HG03439 (cell line): ENCODE measurements around the gene PICALM.
A peak's percentile ranks its signal among the peaks of the same experiment; 100 is the strongest.

ENCODE experiments used
- ATAC-seq: cut with Tn5 transposase; IDR thresholded peaks from one replicate; pipeline ENCODE4 v1.9.1; 2021; ENCODE audit warnings: mild to moderate bottlenecking, moderate library complexity; ENCODE audit not compliant: unreplicated experiment

PICALM gene

DNA sequence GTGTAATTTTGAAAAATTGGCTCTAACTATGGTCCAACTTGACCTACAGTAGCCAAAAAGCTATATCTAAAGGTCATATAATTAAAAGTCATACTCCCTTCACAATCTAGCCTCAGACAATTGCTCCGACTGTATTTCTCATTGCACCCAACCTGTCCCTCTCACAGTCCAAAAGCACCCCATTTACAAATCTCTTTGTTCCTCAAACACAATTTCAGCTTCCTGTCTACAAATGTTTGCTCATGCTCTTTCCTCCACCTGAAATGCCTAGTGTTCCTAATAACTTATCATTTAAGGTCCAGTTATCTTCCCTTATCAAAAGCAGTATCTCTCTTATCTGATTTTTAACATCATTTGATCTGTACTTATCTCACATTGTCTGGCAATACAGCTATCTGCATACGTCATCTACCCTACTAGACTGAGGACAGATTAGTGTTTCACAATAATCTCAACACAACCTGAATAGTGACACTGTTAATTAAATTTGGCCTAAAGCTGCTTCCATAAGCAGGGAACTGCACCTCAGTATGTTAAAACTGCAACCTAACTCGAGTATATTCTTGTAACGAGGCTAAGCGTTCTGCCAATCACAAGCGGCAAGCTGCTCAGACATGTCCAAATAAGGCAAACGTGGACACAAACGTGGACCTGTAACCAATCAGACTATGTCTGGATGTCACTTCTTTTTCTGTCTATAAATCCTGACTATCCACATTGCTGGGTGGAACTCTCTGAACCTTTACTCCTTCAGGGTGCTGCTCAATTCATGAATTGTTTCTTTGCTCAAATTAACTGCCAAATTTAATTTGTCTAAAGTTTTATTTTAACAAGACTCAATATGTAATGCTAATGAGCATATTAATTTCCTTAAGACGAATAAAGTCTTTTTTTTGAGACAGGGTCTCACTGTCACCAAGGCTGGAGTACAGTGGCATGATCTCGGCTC lies 15.9 kb downstream of the PICALM start:
- ATAC-seq = no peak

DNA sequence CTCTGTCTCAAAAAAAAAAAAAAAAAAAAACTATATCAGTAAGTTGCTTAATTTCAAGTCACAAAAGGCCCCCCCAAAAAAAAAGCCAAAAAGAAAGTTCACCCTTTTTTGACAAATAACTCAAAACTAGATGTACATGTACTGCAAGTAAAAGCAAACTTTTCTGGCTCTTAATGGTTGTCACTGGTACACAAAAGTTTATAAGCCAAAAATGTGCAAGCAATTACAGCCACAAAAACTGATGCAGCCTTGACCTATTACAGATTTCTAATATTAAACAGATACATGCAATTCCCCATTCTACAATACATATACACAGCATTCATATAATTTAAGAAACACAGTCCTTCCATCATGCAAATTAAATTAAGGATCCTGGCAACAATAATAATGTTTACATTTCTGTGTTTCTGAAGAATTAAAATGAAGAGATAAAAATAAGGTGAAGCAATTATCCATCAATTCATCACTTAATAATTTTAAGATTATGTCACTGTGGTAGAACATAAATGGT lies 18.6 kb downstream of the PICALM start:
- ATAC-seq = no peak

DNA sequence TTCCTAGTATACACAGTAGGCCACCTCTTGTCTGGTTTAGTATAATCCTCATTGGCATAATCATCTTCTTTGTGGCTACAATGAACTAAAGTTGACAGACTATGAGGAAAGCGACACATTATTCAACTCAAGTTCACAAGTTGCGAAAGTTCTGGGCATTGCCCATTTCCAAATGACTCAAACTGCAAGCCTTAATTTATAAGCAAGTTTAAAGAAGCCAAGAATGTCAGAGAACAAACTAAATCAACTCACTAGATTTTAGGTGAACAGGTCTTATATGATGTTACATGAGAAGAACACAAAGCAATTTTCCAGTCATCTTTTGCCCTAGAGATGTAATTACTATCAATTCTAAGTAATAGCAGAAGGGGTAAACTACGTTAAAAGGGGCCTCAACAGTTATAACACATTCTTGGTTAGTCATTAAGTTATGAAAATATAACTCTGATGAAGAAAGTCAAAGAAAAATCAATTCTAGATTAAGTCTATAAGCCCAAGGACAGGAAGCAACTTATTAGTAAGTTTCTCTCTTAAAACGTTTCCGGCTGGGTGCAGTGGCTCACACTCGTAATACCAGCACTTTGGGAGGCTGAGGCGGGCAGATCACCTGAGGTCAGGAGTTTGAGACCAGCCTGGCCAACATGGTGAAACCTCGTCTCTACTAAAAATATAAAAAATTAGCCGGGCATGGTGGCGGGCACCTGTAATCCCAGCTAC lies 21.5 kb downstream of the PICALM start:
- no peak for ATAC-seq

DNA sequence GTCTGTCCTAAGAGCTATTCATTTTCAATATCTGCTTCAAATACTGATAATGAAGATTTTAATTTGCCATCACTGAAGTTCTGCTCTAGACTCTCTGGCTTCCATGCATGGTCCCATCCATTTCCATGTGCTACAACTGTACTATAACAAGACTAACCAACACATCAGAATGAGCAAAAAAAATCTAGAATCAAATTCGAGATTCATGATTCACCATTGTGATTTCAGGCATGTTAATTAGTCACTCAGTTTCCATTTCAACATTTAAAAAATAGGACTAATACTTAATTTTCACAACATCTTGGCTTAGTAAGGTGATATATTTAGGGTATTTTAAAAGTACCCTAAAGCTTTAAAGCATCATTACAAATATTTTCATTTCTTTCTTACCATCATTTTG lies 22.8 kb downstream of the PICALM start:
- ATAC-seq = no peak

DNA sequence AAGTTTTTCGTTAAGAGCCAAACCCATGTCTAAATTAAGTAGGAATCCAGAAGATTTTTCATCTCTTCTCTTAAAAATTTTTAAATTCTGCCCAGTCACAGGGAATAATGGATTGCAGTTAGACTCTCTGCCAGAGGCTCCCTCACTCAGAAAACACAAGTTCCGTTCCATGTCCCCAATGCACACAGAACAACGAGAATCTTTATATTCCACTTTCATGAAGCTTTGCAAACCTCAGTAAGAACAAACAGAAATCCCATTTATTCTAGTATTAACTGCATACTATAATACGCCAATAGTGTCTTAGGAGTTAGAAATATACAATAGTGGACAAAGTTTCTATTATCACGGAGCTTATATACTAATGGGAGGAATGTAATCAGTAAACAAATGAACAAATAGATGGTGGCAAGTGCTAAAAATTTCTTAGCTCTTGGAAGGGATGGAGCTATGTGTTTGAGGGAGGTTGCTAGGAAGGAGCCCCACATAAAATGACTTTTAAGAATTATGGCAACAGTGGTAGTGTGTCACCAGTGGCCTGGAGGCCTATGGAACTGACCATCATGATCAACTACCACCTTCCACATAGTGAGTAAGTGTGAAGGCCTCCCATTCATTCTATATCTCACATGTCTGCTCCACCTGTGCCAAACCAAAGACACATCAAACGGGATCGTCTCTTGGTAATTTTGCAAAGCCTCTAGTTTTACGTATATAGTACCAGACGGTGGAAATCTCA lies 24.9 kb downstream of the PICALM start:
- no peak for ATAC-seq

DNA sequence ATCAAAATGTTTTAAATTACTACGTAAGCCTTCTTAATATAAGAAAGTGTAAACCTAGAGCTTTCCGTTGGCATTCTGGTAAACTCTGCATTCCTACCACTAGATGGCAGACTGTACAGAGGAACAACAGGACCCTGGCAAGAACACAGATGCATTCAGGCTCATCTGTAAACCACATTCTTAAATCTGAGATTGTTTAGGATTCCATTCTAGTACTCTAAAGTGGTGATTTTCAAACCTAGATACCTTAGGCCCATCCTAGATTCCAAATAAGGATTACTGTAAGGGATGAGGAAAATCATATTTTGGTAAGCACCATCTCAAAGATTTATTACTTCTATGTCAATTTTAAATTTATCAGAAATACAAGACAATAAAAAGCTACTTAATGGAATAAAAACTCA lies 26.9 kb downstream of the PICALM start:
- ATAC-seq = peak; percentile 72

DNA sequence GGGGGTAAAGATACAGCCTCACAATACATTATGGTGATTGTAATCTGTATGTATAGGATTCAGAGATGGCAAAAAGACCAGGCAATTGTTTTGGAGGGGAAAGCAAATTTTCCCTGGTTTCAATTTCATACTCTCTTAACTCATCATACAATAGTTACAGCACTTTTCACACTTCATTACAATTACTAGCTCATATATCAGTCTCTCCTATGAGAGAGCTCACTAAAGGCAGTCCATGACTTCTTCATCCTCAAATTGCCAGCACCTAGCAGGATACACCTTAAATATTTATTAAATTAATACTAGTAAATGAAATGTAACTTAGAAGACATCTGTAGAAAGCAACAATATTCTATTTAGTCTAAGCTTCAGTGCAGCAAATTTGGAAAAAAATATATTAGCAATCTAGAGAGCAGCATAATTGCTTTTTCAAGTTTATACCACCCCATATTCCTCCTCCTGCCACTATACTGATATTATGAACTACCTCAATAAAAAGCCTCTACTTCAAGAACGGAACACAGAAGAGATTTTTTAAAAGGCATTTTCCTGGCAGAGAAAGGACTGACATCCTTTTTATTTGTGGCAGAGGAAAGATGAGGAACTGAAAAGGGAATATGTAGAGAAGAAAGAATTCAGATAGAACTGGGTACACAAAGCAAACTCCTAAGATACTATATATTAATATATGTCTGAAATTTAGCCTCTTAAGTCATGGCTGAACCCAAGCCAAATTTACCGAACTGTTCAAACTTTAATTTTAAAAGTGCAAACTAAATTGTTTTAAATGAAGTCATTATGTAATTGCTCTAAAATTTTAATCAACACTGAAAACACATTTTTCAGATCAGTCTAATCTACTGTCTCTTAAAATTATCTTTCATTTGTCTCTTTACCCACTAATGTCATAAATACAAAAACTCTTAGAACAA lies 27.7 kb downstream of the PICALM start:
- ATAC-seq = no peak

DNA sequence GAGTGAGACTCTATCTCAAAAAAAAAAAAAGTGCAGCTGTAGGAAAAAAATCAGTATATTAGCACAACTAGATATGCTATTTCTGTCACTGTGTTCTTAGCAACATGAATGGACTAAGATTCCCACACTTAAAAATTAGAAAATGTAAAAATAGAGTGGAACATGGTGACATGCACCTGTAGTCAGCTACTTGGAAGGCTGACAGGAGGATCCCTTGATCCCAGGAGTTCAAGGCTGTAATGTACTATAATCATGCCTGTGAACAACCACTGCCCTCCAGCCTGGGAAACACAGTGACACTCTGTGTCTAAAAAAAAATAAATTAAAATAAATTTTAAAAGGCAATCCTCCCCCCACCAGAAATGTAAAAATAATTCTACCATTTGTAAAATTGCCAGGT lies 29.8 kb downstream of the PICALM start:
- ATAC-seq = no peak

DNA sequence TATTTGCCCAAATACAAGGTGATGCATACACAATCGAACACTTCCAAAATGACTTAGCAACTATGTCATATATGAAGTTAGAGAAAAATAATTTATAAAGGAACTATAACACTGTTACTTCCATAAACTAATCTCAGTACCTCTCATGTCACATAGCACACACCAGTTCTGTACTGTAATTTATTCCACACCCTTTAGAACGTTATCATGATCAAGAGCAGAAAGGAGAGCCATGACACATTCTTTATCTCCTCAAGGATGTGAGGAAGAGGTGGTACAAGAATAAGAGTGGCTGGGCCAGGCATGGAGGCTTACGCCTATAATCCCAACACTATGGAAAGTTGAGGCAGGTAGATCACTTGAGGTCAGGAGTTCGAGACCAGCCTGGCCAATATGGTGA lies 31.1 kb downstream of the PICALM start:
- no peak for ATAC-seq

DNA sequence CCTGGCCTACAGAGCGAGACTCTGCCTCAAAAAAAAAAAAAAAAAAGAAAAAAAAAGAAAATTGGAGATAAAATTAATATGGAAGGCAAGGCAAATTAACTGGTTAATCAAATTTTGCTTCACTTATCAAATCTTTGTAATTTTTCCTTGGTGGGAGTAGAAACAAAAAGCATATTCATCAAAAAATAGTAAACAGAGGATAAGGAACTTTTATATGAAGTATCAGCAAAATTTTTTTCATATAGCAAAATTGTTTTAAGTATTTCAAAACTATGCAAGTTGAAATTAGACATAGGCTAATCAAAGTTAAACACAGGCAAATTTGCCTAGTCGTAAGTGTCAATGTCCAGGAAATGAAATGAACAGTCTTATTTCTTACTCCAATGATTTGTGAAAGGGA lies 33.0 kb downstream of the PICALM start:
- ATAC-seq = no peak

DNA sequence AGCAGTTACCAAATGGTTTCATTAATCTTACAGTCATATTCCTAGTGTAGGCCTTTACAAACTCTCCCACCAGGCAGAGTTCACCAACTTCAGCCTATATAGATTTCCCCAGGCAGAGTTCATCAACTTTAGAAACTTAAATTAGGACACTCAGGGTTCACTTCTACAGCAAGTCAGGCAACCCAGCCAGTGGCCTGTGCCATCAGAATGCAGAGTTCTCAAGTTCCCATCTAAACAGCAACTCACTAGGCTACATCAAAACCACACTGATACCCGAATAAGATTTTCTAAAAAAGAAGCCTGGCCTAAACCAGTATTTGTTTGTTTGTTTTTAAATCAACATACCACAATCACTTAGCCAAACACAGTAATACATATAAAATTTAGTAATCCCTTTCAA lies 33.7 kb downstream of the PICALM start:
- ATAC-seq = no peak

DNA sequence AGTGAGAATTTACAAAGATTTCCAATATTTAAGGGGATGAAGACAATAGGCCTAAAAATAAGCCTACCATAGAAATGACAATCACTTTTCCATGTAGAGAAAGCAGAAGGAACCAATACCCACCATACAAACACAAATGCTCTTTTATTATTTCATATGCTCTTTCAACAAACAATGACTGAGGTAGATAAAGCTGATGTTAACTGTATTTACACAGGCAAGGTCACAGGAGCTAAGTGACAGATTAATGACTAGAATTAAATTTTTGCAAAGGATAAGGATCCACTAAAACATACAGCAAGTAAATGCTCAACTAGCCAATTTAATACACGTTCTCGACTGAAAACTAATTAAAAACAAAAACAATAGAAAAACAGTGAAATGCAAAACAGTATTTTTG lies 34.2 kb downstream of the PICALM start:
- no peak for ATAC-seq

DNA sequence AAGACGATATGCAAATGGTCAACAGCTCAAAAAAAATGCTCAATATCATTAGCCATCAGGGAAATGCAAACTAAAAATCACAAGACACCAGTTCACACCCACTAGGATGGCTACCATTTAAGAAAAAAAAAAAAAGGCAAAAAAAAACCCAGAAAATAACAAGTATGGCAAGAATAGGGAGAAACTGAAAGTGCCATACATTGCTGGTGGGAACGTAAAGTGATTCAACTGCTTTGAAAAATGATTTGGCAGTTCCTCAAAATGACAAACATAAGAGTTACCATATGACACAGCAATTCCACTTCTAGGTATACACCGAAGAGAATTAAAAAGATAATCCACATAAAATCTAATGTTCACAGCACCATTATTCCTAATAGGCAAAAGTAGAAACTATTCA lies 47.5 kb downstream of the PICALM start:
- ATAC-seq = peak; percentile 58

DNA sequence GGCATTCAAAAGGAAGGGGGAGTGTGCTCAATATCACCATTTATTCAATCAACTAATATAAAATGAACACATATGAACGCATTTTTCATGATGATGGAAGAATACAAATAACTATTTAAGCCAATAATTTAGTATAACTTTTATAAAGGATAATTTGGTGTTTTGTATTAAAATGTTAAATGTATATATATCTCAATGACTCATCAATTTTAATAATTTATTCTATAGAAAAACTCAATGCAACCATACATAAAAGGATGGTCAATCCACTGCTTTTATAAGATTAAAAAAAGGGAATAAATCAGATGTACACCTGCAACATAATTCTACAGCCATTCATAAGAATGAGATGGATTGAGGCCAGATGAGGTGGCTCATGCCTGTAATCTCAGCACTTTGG lies 50.6 kb downstream of the PICALM start:
- ATAC-seq = no peak

DNA sequence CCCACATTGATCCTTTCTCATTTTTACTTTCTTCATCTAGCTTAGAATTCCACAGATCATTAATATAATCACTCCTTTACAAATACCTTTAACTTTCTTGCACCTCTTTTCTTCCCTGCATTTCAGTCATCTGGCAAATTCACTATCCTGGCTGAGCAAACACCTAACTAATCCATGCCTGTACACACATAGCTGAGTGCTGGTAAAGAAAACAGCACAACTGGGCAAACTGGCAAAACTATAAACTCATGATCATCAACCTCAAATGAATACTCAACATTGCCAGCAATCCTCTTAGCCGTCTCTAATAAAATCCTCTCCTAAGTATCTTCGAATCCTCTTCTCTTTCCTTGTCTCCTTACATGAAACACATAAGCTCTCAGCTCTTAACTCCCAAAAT lies 52.4 kb downstream of the PICALM start:
- ATAC-seq = no peak

DNA sequence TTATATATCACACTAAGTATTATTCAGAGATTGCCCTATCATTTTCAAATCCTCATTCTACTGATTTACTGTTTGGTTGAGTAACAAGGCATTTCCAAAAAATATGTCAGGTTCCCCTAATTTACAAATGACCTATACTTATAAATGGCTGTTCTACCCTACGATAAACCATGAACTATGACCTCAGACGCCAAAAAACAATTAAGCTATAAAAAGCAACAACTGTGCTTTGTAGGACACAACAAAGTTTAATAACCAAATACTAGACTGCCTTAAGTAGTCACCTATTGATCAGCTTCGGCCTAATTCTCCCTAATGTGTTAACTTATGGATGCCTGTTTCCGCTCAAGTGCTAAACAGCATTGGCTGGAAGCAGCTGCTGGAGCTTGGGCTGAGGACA lies 53.2 kb downstream of the PICALM start:
- no peak for ATAC-seq

DNA sequence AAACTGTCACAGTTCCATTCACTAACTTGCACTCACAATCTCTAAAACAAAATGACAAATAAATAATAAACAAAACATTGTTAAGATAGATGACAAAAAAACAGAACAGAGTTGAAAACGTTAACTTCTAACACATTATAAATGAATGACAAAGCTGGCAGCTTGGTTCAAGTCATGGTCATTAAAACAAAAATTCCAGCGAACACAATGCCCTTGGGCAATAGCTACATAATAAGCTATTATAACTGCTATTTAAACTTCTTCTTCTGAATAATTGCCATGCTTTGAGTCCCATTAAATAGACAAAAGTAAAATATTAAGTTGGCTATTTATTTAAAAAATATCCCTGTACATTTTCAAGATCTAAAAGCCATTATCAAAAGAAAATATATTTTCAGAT lies 54.7 kb downstream of the PICALM start:
- ATAC-seq = no peak

DNA sequence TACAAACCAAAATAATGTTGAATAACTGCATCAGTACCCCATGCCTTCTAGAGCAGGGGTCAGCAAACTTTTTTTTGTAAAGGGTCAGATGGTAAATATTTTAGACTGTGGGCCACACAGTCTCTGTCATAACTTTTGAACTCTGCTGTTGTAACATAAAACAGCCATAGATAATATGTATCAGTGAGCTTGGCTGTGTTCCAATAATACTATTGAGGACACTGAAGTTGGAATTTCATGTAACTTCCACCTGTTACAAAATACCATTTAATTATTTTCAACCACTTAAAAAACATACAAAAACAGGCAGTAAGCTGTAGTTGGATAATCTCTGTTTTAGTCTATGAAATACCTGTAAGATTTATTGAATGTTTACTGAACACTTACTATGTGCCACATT lies 55.2 kb downstream of the PICALM start:
- no peak for ATAC-seq

DNA sequence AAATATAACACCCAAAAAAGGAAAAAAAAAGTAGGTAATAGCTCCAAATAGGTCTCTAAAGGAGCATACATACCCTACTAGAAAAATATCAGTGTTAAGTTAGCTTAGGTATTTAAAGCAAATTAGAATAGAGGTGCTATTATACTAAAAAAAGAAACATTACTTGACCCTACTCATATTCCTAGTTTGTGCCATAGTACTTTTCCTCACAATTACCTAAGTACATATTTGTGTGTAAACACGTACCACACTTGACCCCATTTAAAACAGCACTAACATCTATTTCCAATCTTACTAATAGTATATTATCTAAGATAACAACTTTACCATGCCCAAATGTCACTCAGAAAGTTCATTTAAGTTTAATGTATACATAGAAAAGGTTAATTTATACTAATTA lies 57.7 kb downstream of the PICALM start:
- no peak for ATAC-seq

DNA sequence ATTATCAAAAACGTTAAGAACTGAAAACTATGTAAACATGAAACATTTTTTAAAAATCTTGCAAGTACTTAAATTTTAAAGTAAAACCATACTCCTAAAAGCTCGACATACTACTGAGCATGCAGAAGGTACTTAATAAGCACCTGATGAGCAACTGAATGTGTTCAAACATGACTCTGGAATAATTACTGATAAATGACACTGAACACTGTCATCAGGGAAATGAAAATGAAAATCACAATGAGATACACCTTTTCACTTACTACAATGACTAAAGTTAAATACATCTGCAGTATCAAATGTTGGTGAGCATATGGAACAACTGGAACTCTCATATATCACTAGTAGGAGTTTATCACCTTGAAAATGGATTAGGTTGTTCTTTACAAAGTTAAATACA lies 65.2 kb downstream of the PICALM start:
- ATAC-seq = no peak
